Testis (tissue), 2 donors: ENCODE results near the gene CNN1.

ENCODE experiments used
- POLR2A ChIP-seq: fragments of 450-650 bp; IDR thresholded peaks from one replicate; pipeline ENCODE4 v1.6.1; 2017; ENCODE audit warnings: antibody characterized with exemption, mild to moderate bottlenecking, moderate library complexity
- TF ChIP-seq, protein P1 (sequence below), 3 experiments: fragments of 450-650 bp in 2 of 3; fragments of 200-600 bp in 1 of 3; sonication (generic) in 1 of 3; IDR thresholded peaks; one replicate each; pipeline ENCODE4 v1.5.1; 2016 to 2019; ENCODE audit warnings: antibody characterized with exemption in 3 of 3, mild to moderate bottlenecking in 2 of 3, moderate library complexity in 1 of 3

DNA sequence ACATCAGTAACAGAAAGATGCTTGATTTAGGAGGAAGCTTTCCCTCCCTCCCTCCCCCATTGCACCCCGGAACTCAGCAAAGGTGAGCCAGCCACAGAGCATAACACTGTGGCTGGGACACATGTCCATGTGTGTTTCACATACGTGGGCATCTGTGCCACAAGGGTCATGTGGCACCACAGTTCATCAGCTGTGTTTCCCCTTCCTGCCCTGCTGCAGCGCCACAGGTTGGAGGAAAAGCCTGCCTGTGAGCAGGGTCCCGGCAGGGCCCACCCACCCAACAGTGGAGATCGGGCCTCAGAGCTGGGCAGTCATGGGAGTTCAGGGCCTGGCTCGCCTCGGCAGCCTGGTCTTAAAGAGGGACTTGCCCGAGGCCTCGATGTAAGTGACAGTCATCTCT is 36.0 kb downstream of the CNN1 start:
- TF ChIP-seq, protein P1, sequence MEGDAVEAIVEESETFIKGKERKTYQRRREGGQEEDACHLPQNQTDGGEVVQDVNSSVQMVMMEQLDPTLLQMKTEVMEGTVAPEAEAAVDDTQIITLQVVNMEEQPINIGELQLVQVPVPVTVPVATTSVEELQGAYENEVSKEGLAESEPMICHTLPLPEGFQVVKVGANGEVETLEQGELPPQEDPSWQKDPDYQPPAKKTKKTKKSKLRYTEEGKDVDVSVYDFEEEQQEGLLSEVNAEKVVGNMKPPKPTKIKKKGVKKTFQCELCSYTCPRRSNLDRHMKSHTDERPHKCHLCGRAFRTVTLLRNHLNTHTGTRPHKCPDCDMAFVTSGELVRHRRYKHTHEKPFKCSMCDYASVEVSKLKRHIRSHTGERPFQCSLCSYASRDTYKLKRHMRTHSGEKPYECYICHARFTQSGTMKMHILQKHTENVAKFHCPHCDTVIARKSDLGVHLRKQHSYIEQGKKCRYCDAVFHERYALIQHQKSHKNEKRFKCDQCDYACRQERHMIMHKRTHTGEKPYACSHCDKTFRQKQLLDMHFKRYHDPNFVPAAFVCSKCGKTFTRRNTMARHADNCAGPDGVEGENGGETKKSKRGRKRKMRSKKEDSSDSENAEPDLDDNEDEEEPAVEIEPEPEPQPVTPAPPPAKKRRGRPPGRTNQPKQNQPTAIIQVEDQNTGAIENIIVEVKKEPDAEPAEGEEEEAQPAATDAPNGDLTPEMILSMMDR (IDR thresholded peaks at IDR 0.05), result no peak
- TF ChIP-seq POLR2A, result no peak
